ENCODE results near the gene EIPR1.

GRCh38 chr2:3202926-3203325 is 174.7 kb downstream of the EIPR1 start:
- TF ChIP-seq RCOR1 (IDR thresholded peaks at IDR 0.05; ENCODE audit: insufficient replicate concordance, low read length) (no peak), CTCF (conservative IDR thresholded peaks at IDR 0.05; ENCODE audit: low read depth, low read length) (no peak), POLR2A (IDR thresholded peaks at IDR 0.05; ENCODE audit: low read depth, low read length) (no peak), ELK1 (IDR thresholded peaks at IDR 0.05; ENCODE audit: borderline replicate concordance, low read depth, low read length) (no peak)

All from IMR-90 (cell line).